Esophagus squamous epithelium (tissue), 5 donors: ENCODE results near the gene PHTF2. TPM values are rescaled to one million over a fixed set of nuclear protein-coding genes. Genes with fewer than 3 reads are reported as not detected.

Experiments
- DNase-seq: peaks from one replicate; lab custom pipeline; 2025; lab: John Stamatoyannopoulos, UW
- H3K27ac ChIP-seq, 4 donors: fragments of 200-600 bp; sonication (generic); one replicate each; pipeline ENCODE4 v1.5.1; 2016 to 2019; ENCODE audit warnings: mild to moderate bottlenecking in 1 of 4
- H3K27me3 ChIP-seq, 4 donors: fragments of 200-600 bp; sonication (generic); 1 replicate in 3 of 4; 2 replicates in 1 of 4; pipeline versions ENCODE4 v1.5.1 to v1.6.0; 2017 to 2021; ENCODE audit warnings: antibody characterized with exemption in 1 of 4
- H3K36me3 ChIP-seq, 3 donors: fragments of 200-600 bp; sonication (generic); one replicate each; pipeline ENCODE4 v1.5.1; 2016 to 2019
- H3K4me1 ChIP-seq, 3 donors: fragments of 200-600 bp; sonication (generic); one replicate each; pipeline ENCODE4 v1.5.1; 2017 to 2019
- H3K4me3 ChIP-seq, 4 donors: fragments of 200-600 bp; sonication (generic); 1 replicate in 3 of 4; 2 replicates in 1 of 4; pipeline ENCODE4 v1.5.1; 2016 to 2019; ENCODE audit warnings: mild to moderate bottlenecking in 2 of 4, moderate library complexity in 1 of 4
- H3K9me3 ChIP-seq, 3 donors: fragments of 200-600 bp; sonication (generic); one replicate each; pipeline ENCODE4 v1.5.1; 2016 to 2019
- POLR2A ChIP-seq, 4 donors: fragments of 450-650 bp; IDR thresholded peaks; one replicate each; pipeline ENCODE4 v1.6.1; 2017; ENCODE audit warnings: antibody characterized with exemption in 4 of 4, mild to moderate bottlenecking in 4 of 4, moderate library complexity in 3 of 4
- WGBS, 2 donors: methylation state at CpG; one replicate each; pipeline ENCODE4 v1.1.5; 2018; 5-methylcytosine and 5-hydroxymethylcytosine counted together
- intact Hi-C: fragments of 100-400 bp; cut with DNase I; formaldehyde crosslinking; loops from one replicate; pipeline ENCODE4 v1.15.0; 2022
- total RNA-seq, 4 donors: library from RNA; depleted of rRNA; stranded (reverse); fragments of >200 nt; gene quantifications; one replicate each; pipeline ENCODE4 v1.1.0, GENCODE V29; 2016
- TF ChIP-seq, protein P1 (sequence below), 6 experiments: fragments of 450-650 bp in 4 of 6; fragments of 200-600 bp in 2 of 6; sonication (generic) in 2 of 6; IDR thresholded peaks; one replicate each; pipeline ENCODE4 v1.5.1; 2016 to 2019; ENCODE audit warnings: antibody characterized with exemption in 6 of 6, mild to moderate bottlenecking in 4 of 6, moderate library complexity in 4 of 6
- donor health status: DM: yes; HTN: yes; CAD: no.

Gene PHTF2
- total RNA-seq, 4 donors from 2014 or later: 6.5 to 15.4 (median 13.5) TPM

DNA sequence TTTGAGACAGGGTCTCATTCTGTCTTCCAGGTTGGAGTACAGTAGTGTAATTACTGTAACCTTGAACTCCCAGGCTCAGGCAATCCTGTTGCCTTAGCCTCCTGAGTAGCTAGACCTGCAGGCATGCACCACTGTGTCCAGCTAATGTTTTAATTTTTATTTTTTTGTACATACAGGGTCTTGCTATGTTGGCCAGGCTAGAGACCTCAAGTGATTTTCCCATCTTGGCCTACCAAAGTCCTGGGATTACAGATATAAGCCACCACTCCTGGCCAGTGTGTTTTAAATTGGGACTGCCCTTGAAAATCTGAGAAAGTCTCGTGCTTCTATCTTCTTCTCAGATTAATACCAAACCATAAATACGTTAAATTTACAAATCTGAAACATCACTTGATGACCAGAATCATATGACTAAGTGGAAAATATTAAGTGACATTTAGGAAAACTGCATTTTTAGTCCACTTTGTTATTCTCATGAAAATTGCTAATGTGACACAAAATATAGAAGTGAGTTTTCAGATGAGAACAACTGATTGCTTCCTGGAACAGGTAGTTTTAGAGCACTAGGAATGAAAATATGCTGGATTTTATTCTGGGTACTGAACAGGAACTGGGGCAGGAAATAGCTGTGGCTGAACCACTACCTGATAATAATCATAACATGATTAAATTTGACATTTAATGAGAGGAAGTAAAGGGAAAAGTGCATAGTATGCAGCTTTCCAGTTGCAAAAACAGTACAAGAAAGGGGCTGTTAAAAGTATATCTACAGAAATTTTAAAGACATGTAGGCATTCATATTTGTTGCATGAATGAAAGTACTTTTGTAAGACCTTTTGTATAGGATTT, 4.2 kb downstream of the PHTF2 start:
- peaks cover 0 to 17% (median 0%) of the 10 kb centered on the region in 3 donors for H3K9me3 ChIP-seq
- H3K27ac ChIP-seq: no peak overlapping the region
- DNase-seq: no peak
- intact Hi-C loops: no loop called here
- TF ChIP-seq, protein P1, sequence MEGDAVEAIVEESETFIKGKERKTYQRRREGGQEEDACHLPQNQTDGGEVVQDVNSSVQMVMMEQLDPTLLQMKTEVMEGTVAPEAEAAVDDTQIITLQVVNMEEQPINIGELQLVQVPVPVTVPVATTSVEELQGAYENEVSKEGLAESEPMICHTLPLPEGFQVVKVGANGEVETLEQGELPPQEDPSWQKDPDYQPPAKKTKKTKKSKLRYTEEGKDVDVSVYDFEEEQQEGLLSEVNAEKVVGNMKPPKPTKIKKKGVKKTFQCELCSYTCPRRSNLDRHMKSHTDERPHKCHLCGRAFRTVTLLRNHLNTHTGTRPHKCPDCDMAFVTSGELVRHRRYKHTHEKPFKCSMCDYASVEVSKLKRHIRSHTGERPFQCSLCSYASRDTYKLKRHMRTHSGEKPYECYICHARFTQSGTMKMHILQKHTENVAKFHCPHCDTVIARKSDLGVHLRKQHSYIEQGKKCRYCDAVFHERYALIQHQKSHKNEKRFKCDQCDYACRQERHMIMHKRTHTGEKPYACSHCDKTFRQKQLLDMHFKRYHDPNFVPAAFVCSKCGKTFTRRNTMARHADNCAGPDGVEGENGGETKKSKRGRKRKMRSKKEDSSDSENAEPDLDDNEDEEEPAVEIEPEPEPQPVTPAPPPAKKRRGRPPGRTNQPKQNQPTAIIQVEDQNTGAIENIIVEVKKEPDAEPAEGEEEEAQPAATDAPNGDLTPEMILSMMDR (IDR thresholded peaks at IDR 0.05): no peak
- TF ChIP-seq POLR2A (IDR thresholded peaks at IDR 0.05): no peak
- H3K36me3 ChIP-seq: no peaks in the 10 kb centered on the region
- H3K4me3 ChIP-seq: no peak overlapping the region
- H3K27me3 ChIP-seq: no peaks in the 10 kb centered on the region
- WGBS, 2 donors: 50 to 84% methylated on average over 2 of the region's 2 CpGs
- H3K4me1 ChIP-seq: peaks cover 0 to 38% (median 6%) of the 10 kb centered on the region in 3 donors

DNA sequence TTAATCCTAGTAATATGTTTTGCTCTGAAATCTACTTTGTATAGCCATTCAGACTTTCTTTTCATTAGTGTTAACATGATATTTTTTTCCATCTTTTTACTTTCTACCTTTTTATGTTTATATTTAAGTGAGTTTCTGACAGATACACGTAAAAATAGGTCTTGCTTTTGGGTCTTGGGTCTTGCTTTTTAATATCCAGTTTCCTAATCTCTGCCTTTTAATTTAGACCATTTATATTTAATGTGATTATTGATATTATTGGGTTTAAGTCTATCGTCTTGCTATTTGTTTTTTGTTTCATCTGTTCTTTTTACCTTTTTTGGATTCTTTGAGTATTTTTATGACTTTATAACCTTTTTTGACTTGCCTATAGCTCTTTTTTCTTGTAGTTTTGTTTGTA, 7.9 kb downstream of the PHTF2 start:
- Histone ChIP-seq H3K27me3 (no peaks in the 10 kb centered on the region), H3K4me3 (no peak overlapping the region), H3K9me3 (peaks cover 0 to 23% (median 0%) of the 10 kb centered on the region in 3 donors), H3K4me1 (peaks cover 0 to 16% (median 0%) of the 10 kb centered on the region in 3 donors), H3K36me3 (no peaks in the 10 kb centered on the region), H3K27ac (no peak overlapping the region)
- DNase-seq: no peak
- 92 to 94% methylated on average over 2 of the region's 2 CpGs for WGBS, 2 donors
- TF ChIP-seq POLR2A (IDR thresholded peaks at IDR 0.05): no peak
- TF ChIP-seq, protein P1 (IDR thresholded peaks at IDR 0.05): no peak
- intact Hi-C loops: no loop called here

DNA sequence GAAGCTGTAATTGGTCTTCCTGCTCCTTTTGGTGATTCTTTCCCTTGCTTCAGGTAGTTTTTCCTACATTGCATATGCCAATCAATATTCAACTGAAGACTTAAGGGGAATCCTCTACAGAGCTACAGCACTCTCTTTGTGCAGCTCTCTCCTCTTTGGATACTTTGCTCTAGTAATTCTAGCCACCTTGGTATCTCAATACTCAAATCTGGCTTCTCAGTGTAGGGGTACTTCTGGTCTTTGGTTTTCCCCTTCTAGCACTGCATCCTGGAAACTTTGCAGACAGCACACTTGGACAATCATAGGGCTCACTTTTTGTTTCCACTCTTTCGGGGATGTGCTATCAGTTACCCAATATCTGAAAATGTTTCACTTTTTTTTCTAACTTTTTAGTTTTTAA, 9.9 kb downstream of the PHTF2 start:
- peaks cover 0 to 23% (median 0%) of the 10 kb centered on the region in 3 donors for H3K9me3 ChIP-seq
- no peak for DNase-seq
- H3K27me3 ChIP-seq: no peaks in the 10 kb centered on the region
- no peaks in the 10 kb centered on the region for H3K4me1 ChIP-seq
- H3K4me3 ChIP-seq: no peak overlapping the region
- no peak overlapping the region for H3K27ac ChIP-seq
- intact Hi-C loops: no loop called here
- TF ChIP-seq, protein P1 (IDR thresholded peaks at IDR 0.05): no peak
- TF ChIP-seq POLR2A (IDR thresholded peaks at IDR 0.05): no peak
- H3K36me3 ChIP-seq: no peaks in the 10 kb centered on the region
- 68 to 75% methylated on average over 1 of the region's 1 CpG for WGBS, 2 donors

DNA sequence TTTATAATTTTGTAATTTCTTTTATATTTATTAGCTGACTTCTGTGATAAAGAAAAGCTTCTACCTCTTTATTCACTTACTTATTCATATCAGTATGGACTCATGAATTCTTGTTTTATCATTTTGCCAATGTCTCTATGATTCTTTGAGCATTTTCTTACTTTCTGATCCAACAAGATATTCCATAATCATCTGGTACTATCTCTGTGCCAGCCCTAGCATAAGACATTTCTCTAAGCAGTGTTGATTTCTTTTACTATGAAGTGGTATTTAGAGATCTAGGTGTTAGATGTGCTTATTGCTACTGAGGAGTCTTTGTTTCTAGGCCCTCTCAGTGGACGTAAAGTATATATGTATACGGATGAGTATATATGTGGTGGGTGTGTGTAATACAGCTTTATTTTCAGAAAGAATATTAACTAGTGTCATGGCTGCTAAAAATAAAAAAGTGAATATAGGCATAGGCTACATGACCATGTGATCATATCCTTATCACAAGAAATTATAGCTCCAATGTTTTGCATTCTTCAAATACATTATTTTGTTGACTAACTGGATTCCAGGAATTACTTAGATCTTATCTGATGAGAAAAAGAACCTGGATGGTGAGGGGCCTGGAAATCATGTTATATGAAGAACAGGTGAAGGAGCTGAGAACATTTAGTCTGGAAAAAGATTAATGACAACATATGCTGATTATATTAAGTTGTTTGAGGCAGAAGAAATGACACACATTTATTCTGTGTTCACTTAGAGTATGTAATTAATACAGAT, 13.1 kb downstream of the PHTF2 start:
- DNase-seq: no peak
- H3K36me3 ChIP-seq: peaks cover 0 to 7% (median 0%) of the 10 kb centered on the region in 3 donors
- H3K27ac ChIP-seq: no peak overlapping the region
- H3K9me3 ChIP-seq: peaks cover 0 to 14% (median 0%) of the 10 kb centered on the region in 3 donors
- intact Hi-C loops: no loop called here
- no peaks in the 10 kb centered on the region for H3K27me3 ChIP-seq
- 85 to 93% methylated on average over 2 of the region's 2 CpGs for WGBS, 2 donors
- no peaks in the 10 kb centered on the region for H3K4me1 ChIP-seq
- H3K4me3 ChIP-seq: no peak overlapping the region
- no peak for TF ChIP-seq POLR2A (IDR thresholded peaks at IDR 0.05)
- TF ChIP-seq, protein P1 (IDR thresholded peaks at IDR 0.05): no peak

DNA sequence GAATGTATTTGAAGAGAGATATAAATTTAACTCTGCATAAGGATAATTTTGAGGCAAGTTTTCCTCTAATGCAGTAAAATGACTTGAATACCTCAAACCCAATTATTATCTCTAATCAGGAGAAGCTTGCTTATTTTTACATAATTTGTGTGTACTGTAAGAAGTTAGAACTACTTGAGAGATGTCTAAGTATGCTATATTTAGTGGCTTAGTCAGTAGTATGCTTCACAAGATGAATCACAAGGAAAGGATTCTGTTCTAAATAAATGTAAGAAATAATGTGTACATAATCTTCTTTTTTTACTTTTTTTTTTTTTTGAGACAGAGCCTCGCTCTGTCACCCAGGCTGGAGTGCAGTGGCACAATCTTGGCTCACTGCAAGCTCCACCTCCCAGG, 13.7 kb downstream of the PHTF2 start:
- Histone ChIP-seq H3K9me3 (peaks cover 0 to 9% (median 0%) of the 10 kb centered on the region in 3 donors), H3K36me3 (peaks cover 0 to 13% (median 0%) of the 10 kb centered on the region in 3 donors), H3K27me3 (no peaks in the 10 kb centered on the region), H3K4me1 (no peaks in the 10 kb centered on the region), H3K4me3 (no peak overlapping the region), H3K27ac (no peak overlapping the region)
- TF ChIP-seq, protein P1 (IDR thresholded peaks at IDR 0.05): no peak
- WGBS, 2 donors: 71% methylated on average over 1 of the region's 1 CpG; no CpG with 5 or more reads in 1 of the 2 donors
- intact Hi-C loops: no loop called here
- DNase-seq: no peak
